ES-I3 (cell line): ENCODE data around the gene NOP9.

ENCODE experiments used
- H3K36me3 ChIP-seq: 2 replicates; pipeline ENCODE4 v1.6.1; 2013; ENCODE audit warnings: mild to moderate bottlenecking, low read length, control low read depth, moderate library complexity; ENCODE audit not compliant: insufficient read depth
- H3K4me1 ChIP-seq: 2 replicates; pipeline ENCODE4 v1.6.1; 2013; ENCODE audit warnings: mild to moderate bottlenecking, control low read depth, low read length; ENCODE audit not compliant: insufficient read depth
- H3K9ac ChIP-seq: 2 replicates; pipeline ENCODE4 v1.6.1; 2013; ENCODE audit warnings: low read depth, mild to moderate bottlenecking, low read length, moderate library complexity
- H3K9me3 ChIP-seq: 2 replicates; pipeline ENCODE4 v1.6.1; 2013; ENCODE audit warnings: mild to moderate bottlenecking, low read length, moderate library complexity; ENCODE audit not compliant: control insufficient read depth, insufficient read depth

The NOP9 gene

GRCh38 chr14:24259282-24260025 lies 40.2 kb upstream of the NOP9 start:
- Histone ChIP-seq H3K4me1 (0 out of 2 replicates have a peak, but pooled peaks cover 6% of the 10 kb centered on the region), H3K9ac (no peak overlapping the region), H3K36me3 (no peaks in the 10 kb centered on the region), H3K9me3 (no peaks in the 10 kb centered on the region)

- Histone ChIP-seq H3K9me3 (no peaks in the 10 kb centered on the region), H3K4me1 (0 out of 2 replicates have a peak, but pooled peaks cover 6% of the 10 kb centered on the region), H3K36me3 (no peaks in the 10 kb centered on the region), H3K9ac (no peak overlapping the region)
Observed at GRCh38 chr14:24260026-24260779, 39.4 kb upstream of the NOP9 start.

- Histone ChIP-seq H3K9ac (no peak overlapping the region), H3K9me3 (no peaks in the 10 kb centered on the region), H3K36me3 (no peaks in the 10 kb centered on the region), H3K4me1 (0 out of 2 replicates have a peak, but pooled peaks cover 6% of the 10 kb centered on the region)
Observed at GRCh38 chr14:24260780-24261157, 38.9 kb upstream of the NOP9 start.

GRCh38 chr14:24261256-24261968 lies 38.2 kb upstream of the NOP9 start:
- Histone ChIP-seq H3K4me1 (0 out of 2 replicates have a peak, but pooled peaks cover 6% of the 10 kb centered on the region), H3K9ac (no peak overlapping the region), H3K36me3 (no peaks in the 10 kb centered on the region), H3K9me3 (no peaks in the 10 kb centered on the region)

- H3K9me3 ChIP-seq, result no peaks in the 10 kb centered on the region
- no peak overlapping the region for H3K9ac ChIP-seq
- H3K4me1 ChIP-seq, result 0 out of 2 replicates have a peak, but pooled peaks cover 6% of the 10 kb centered on the region
- no peaks in the 10 kb centered on the region for H3K36me3 ChIP-seq
Observed at GRCh38 chr14:24261969-24262327, 37.7 kb upstream of the NOP9 start.

- Histone ChIP-seq H3K4me1 (0 out of 2 replicates have a peak, but pooled peaks cover 6% of the 10 kb centered on the region), H3K36me3 (no peaks in the 10 kb centered on the region), H3K9ac (no peak within 1 kb of the TSS), H3K9me3 (no peaks in the 10 kb centered on the region)
Observed at GRCh38 chr14:24262821-24263733, 36.6 kb upstream of the NOP9 start, which contains the start of gene TGM1. Gene TGM1 (minus strand): TSS chr14:24263177. CDS start chr14:24262352, 825 bp downstream.

GRCh38 chr14:24263848-24264247 lies 35.8 kb upstream of the NOP9 start:
- H3K36me3 ChIP-seq, result no peaks in the 10 kb centered on the region
- no peaks in the 10 kb centered on the region for H3K9me3 ChIP-seq
- H3K4me1 ChIP-seq, result 0 out of 2 replicates have a peak, but pooled peaks cover 6% of the 10 kb centered on the region
- no peak overlapping the region for H3K9ac ChIP-seq

GRCh38 chr14:24264298-24264697 lies 35.4 kb upstream of the NOP9 start:
- Histone ChIP-seq H3K36me3 (no peaks in the 10 kb centered on the region), H3K9ac (no peak overlapping the region), H3K4me1 (0 out of 2 replicates have a peak, but pooled peaks cover 6% of the 10 kb centered on the region), H3K9me3 (no peaks in the 10 kb centered on the region)

GRCh38 chr14:24266344-24267244 lies 33.1 kb upstream of the NOP9 start:
- Histone ChIP-seq H3K9me3 (no peaks in the 10 kb centered on the region), H3K36me3 (no peaks in the 10 kb centered on the region), H3K9ac (no peak overlapping the region), H3K4me1 (0 out of 2 replicates have a peak, but pooled peaks cover 6% of the 10 kb centered on the region)

GRCh38 chr14:24267516-24267915 lies 32.1 kb upstream of the NOP9 start:
- Histone ChIP-seq H3K36me3 (no peaks in the 10 kb centered on the region), H3K9me3 (no peaks in the 10 kb centered on the region), H3K4me1 (peaks cover 11% of the 10 kb centered on the region; the same call in 1 of the 2 replicates), H3K9ac (no peak overlapping the region)

GRCh38 chr14:24268225-24268624 lies 31.4 kb upstream of the NOP9 start:
- Histone ChIP-seq H3K9me3 (no peaks in the 10 kb centered on the region), H3K36me3 (no peaks in the 10 kb centered on the region), H3K4me1 (peaks cover 10% of the 10 kb centered on the region; the same call in 1 of the 2 replicates), H3K9ac (no peak overlapping the region)

GRCh38 chr14:24269368-24269767 lies 30.3 kb upstream of the NOP9 start:
- Histone ChIP-seq H3K36me3 (no peaks in the 10 kb centered on the region), H3K9me3 (no peaks in the 10 kb centered on the region), H3K9ac (no peak overlapping the region), H3K4me1 (peaks cover 15% of the 10 kb centered on the region)
